Measurements from ENCODE around the gene KCND2. TPM values are rescaled to one million over a fixed set of nuclear protein-coding genes. Genes with fewer than 3 reads are reported as not detected.

KCND2 gene
- total and polyA plus RNA-seq, 2 of the 8 experiments (the other 6 are each of a cell fraction or from before 2014, with no cell fraction given): 4.6 to 7.7 TPM

GRCh38 chr7:120743128-120743527 is 470.2 kb downstream of the KCND2 start:
- Histone ChIP-seq H2BK12ac (ENCODE audit: low read depth, low read length) (no peak overlapping the region), H3K79me2 (ENCODE audit: control insufficient read depth in 1 of 2, insufficient read depth in 2 of 2, low read length in 2 of 2) (no peaks in the 10 kb centered on the region), H3K9ac (replicated peaks in 1 of 4; ENCODE audit: extremely low read depth in 1 of 4, low read depth in 3 of 4, low read length in 3 of 4) (no peak overlapping the region), H2AFZ (ENCODE audit: low read length) (0 out of 2 replicates have a peak overlapping the region, but pooled peaks have one; percentile 13), H2BK5ac (ENCODE audit: low read depth, low read length) (no peak overlapping the region), H4K91ac (replicated peaks; ENCODE audit: insufficient read length, low read length) (no peak overlapping the region), H2BK20ac (ENCODE audit: low read length) (no peak overlapping the region), H3K23me2 (ENCODE audit: low read depth, low read length) (no peaks in the 10 kb centered on the region; the same call in 1 of the 2 replicates), H4K20me1 (replicated peaks in 1 of 2; ENCODE audit: control insufficient read depth in 1 of 2, insufficient read depth in 2 of 2, low read length in 2 of 2) (no peaks in the 10 kb centered on the region), H4K8ac (ENCODE audit: extremely low read depth, insufficient read depth, low read length) (no peak overlapping the region), H3K4ac (replicated peaks; ENCODE audit: insufficient read length, low read depth, low read length) (no peak overlapping the region), H3K9me3 (ENCODE audit: insufficient read depth in 2 of 2, low read depth in 1 of 2, low read length in 1 of 2) (no peaks in the 10 kb centered on the region), H3K4me1 (replicated peaks in 1 of 4; ENCODE audit: control insufficient read depth in 3 of 4, insufficient read depth in 4 of 4, low read length in 3 of 4) (peaks cover 0 to 5% (median 4%) of the 10 kb centered on the region in 4 experiments; a peak in 5 of 7 replicates), H3K14ac (ENCODE audit: insufficient read length) (no peak overlapping the region), H3K4me3 (ENCODE audit: extremely low read depth in 1 of 4, insufficient read depth in 2 of 4, low read depth in 3 of 4, low read length in 4 of 4) (no peak overlapping the region), H3K27me3 (replicated peaks in 1 of 4; ENCODE audit: control insufficient read depth in 3 of 4, extremely low read depth in 1 of 4, insufficient read depth in 3 of 4, low read length in 3 of 4) (no peaks in the 10 kb centered on the region), H3K79me1 (ENCODE audit: low read depth, low read length) (no peaks in the 10 kb centered on the region), H3K23ac (ENCODE audit: insufficient read length) (no peak overlapping the region), H3K18ac (ENCODE audit: extremely low read depth, low read length) (no peak overlapping the region), H4K5ac (ENCODE audit: insufficient read length, low read depth, low read length) (no peak overlapping the region), H3K56ac (replicated peaks; ENCODE audit: insufficient read length, low read depth, low read length) (no peak overlapping the region), H2BK120ac (replicated peaks; ENCODE audit: low read depth, low read length) (no peak overlapping the region), H3K4me2 (ENCODE audit: insufficient read depth in 1 of 2, low read depth in 2 of 2, low read length in 2 of 2) (no peak overlapping the region), H2AK5ac (ENCODE audit: low read depth, low read length) (no peak overlapping the region), H3K36me3 (ENCODE audit: control insufficient read depth in 2 of 4, insufficient read depth in 4 of 4, low read length in 3 of 4) (no peaks in the 10 kb centered on the region; a peak in 1 of 8 replicates), H3K27ac (ENCODE audit: low read depth, low read length) (no peak overlapping the region), H2BK15ac (ENCODE audit: low read length) (no peak overlapping the region)
- TF ChIP-seq SP4 (IDR thresholded peaks at IDR 0.05; ENCODE audit: low read length) (no peak), CREB1 (IDR thresholded peaks at IDR 0.05) (no peak), CHD2 (IDR thresholded peaks at IDR 0.05; ENCODE audit: low read length) (no peak), POLR2AphosphoS5 (IDR thresholded peaks at IDR 0.05; ENCODE audit: low read depth, low read length) (no peak), CEBPB (IDR thresholded peaks at IDR 0.05; ENCODE audit: low read depth, low read length) (no peak)
- 90% methylated on average over 3 of the region's 3 CpGs; no CpG with 5 or more reads in 1 of the 2 experiments for WGBS, 2 experiments (ENCODE audit: extremely low coverage in 1 of 2, insufficient coverage in 1 of 2, insufficient read length in 1 of 2, insufficient replicate concordance in 2 of 2, low coverage in 1 of 2, low lambda C conversion rate in 2 of 2, missing lambda C conversion rate in 1 of 2)
- CTCF ChIA-PET (ENCODE audit: partially characterized antibody): interaction anchor here (1.0 kb wide), 2 partner anchors 17 kb away, joined by 3 to 6 read pairs; no protein-coding TSS in a partner anchor
- DNase-seq (ENCODE audit: low read depth in 1 of 2, low spot score in 2 of 2) (no peak), FAIRE-seq (no peak)
- POLR2A ChIA-PET (ENCODE audit: partially characterized antibody): no interaction called here
